Measurements from ENCODE around the gene PRKCSH.
A peak's percentile ranks its signal among the peaks of the same experiment; 100 is the strongest.

Gene PRKCSH

DNA sequence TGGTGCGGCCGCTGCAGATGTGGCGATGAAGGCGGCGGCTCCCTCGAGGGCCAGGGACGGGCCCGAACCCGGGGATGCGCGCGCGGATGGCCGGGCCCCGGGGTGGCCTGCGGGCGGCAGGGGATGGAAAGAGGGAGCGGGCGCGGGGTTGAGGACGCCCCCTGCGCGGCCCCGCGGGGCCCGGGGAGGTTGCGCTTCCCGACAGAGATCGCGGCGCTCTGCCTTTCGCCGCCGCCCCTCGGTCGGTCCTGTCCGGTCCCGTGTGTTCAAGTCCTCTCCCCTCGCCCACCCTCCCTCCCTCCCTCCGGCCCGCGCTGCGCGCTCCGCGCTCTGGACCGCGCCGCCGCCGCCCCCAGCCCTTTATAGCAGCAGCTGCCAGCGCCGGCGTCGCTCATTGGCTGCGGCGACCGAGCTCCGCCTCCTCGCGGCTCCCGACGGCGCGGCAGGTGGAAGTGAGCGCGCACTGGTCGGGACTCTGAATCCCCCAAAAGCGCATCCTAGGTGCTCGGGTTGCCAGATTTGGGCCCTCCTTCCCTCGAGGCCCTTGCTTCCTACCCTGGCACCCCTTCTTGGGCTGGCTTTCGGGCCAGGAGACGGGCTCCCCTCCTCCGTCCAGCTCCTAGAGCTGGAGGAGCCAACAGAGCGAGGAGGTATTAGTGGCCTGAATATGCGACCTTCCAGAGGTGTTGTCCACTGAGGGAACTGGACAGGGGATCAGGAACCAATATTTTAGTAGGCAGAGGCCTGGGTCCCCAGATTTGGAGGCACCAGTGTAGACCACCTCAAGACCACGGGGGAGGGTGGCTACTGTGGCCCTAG, 45.5 kb downstream of the PRKCSH start, which contains the start of gene ELAVL3:
Gene ELAVL3 (minus strand): TSS at position 332 of the 819 bp plus-strand sequence. CDS start 438 bp downstream, outside the sequence.
- no peaks in the 10 kb centered on the region for H3K27me3 ChIP-seq (ENCODE audit: insufficient read depth, low read length)
- peaks cover 8% of the 10 kb centered on the region for H3K4me1 ChIP-seq (ENCODE audit: insufficient read depth, low read length)
- peak within 1 kb of the TSS; percentile 86 for H3K4me3 ChIP-seq (ENCODE audit: low read length)
- peaks cover 32% of the 10 kb centered on the region for H3K36me3 ChIP-seq (ENCODE audit: insufficient read depth, low read length)
- peak within 1 kb of the TSS; percentile 52 for H2AFZ ChIP-seq (ENCODE audit: low read depth, low read length)
- H3K9me3 ChIP-seq (ENCODE audit: low read length) = no peaks in the 10 kb centered on the region

- Histone ChIP-seq H3K27me3 (ENCODE audit: insufficient read depth, low read length) (no peaks in the 10 kb centered on the region), H3K9me3 (ENCODE audit: low read length) (no peaks in the 10 kb centered on the region), H2AFZ (ENCODE audit: low read depth, low read length) (peak overlapping the region; percentile 52), H3K36me3 (ENCODE audit: insufficient read depth, low read length) (peaks cover 26% of the 10 kb centered on the region), H3K4me1 (ENCODE audit: insufficient read depth, low read length) (peaks cover 8% of the 10 kb centered on the region), H3K4me3 (ENCODE audit: low read length) (peak overlapping the region; percentile 45)
These were observed 46.3 kb downstream of the PRKCSH start for GRCh38 chr19:11481534-11482383.

DNA sequence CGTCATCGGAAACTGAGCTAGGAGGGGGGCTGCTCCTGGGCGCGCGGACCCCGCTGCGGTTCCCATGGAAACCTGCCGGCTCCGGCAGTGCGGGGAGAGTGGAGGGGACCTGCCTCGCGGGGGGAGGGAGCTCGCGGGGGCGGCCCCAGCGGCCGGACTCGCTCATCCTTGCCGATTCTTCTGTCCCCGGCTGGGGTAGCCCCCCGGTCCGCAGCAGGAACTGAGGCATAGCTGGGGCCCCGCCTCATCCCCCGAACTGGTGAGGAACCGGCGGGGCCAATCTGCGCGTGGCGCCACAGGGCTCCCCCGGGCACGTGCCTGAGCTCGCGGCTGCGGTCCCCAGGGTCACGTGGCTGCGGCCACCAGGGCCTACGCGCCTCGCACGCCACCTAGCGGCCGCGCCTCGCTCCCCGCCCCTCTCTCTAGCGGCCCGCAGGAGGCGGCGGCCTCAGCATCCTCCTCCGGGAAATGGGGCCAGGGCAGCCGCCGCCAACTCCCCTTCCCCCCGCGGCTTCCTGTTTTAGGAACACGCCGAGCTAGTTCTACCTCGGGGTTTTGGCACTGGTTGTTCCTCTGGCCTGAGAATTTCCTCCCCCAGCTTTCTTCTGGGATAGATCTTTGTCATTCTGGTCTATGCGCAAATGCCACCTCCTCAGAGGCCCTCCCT, 47.1 kb downstream of the PRKCSH start:
- peaks cover 26% of the 10 kb centered on the region for H3K36me3 ChIP-seq (ENCODE audit: insufficient read depth, low read length)
- H2AFZ ChIP-seq (ENCODE audit: low read depth, low read length) = peak overlapping the region; percentile 52
- H3K4me1 ChIP-seq (ENCODE audit: insufficient read depth, low read length) = peaks cover 8% of the 10 kb centered on the region
- H3K27me3 ChIP-seq (ENCODE audit: insufficient read depth, low read length) = no peaks in the 10 kb centered on the region
- peak overlapping the region; percentile 45 for H3K4me3 ChIP-seq (ENCODE audit: low read length)
- H3K9me3 ChIP-seq (ENCODE audit: low read length) = no peaks in the 10 kb centered on the region

GRCh38 chr19:11483366-11484111, 48.1 kb downstream of the PRKCSH start:
- Histone ChIP-seq H2AFZ (ENCODE audit: low read depth, low read length) (no peak overlapping the region), H3K36me3 (ENCODE audit: insufficient read depth, low read length) (peaks cover 17% of the 10 kb centered on the region), H3K4me3 (ENCODE audit: low read length) (no peak overlapping the region), H3K9me3 (ENCODE audit: low read length) (no peaks in the 10 kb centered on the region), H3K4me1 (ENCODE audit: insufficient read depth, low read length) (peaks cover 8% of the 10 kb centered on the region), H3K27me3 (ENCODE audit: insufficient read depth, low read length) (no peaks in the 10 kb centered on the region)

GRCh38 chr19:11485245-11485837, 49.9 kb downstream of the PRKCSH start:
- no peaks in the 10 kb centered on the region for H3K4me1 ChIP-seq (ENCODE audit: insufficient read depth, low read length)
- peaks cover 12% of the 10 kb centered on the region for H3K36me3 ChIP-seq (ENCODE audit: insufficient read depth, low read length)
- no peaks in the 10 kb centered on the region for H3K9me3 ChIP-seq (ENCODE audit: low read length)
- H3K4me3 ChIP-seq (ENCODE audit: low read length) = no peak overlapping the region
- no peaks in the 10 kb centered on the region for H3K27me3 ChIP-seq (ENCODE audit: insufficient read depth, low read length)
- H2AFZ ChIP-seq (ENCODE audit: low read depth, low read length) = no peak overlapping the region

DNA sequence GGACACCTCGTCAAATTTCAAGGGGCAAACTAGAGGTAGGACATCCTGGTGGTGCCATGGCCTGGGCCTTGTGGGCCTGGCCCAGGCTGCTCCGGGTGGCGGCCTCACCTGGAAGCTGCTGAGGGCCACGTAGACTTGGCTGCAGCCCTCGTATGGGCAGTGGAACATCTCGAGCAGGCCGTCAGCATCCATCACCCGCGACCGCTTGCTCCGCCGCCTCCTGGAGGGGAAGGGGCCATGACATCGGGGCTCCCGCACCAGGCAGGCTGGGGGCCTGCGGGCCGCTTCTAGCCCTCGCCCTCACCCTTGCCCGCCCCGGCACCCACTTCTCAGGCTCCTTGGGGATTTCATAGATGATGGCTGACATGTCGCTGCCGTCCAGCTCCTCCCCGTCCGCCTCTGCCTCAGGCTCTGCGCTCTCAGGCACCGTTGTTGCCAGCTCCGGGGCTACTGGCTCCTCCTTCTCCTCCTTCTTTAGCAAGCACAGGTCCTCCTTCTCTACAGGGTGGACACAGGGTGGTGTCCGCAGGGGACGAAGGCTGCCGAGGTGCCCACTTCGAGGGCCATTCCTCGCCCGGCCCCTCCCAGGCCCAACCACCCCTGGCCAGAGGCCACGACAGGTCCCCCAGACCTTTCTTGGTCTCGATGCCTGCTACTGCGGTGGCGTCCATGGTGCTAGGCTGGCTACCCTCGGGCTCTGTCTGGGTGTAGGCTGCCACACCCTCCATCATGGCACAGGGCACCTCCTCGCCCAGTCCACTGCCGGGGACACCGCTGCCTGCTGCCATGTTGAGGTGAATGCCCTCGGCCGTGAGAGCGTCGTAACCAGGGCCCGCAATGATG, 51.4 kb downstream of the PRKCSH start:
- H3K27me3 ChIP-seq (ENCODE audit: insufficient read depth, low read length) = no peaks in the 10 kb centered on the region
- H2AFZ ChIP-seq (ENCODE audit: low read depth, low read length) = no peak overlapping the region
- H3K36me3 ChIP-seq (ENCODE audit: insufficient read depth, low read length) = peaks cover 16% of the 10 kb centered on the region
- no peaks in the 10 kb centered on the region for H3K9me3 ChIP-seq (ENCODE audit: low read length)
- H3K4me3 ChIP-seq (ENCODE audit: low read length) = no peak overlapping the region
- no peaks in the 10 kb centered on the region for H3K4me1 ChIP-seq (ENCODE audit: insufficient read depth, low read length)

GRCh38 chr19:11489378-11489777, 53.9 kb downstream of the PRKCSH start:
- H3K27me3 ChIP-seq (ENCODE audit: insufficient read depth, low read length) = no peaks in the 10 kb centered on the region
- H2AFZ ChIP-seq (ENCODE audit: low read depth, low read length) = no peak overlapping the region
- H3K4me1 ChIP-seq (ENCODE audit: insufficient read depth, low read length) = no peaks in the 10 kb centered on the region
- no peaks in the 10 kb centered on the region for H3K9me3 ChIP-seq (ENCODE audit: low read length)
- H3K4me3 ChIP-seq (ENCODE audit: low read length) = no peak overlapping the region
- H3K36me3 ChIP-seq (ENCODE audit: insufficient read depth, low read length) = peaks cover 14% of the 10 kb centered on the region

DNA sequence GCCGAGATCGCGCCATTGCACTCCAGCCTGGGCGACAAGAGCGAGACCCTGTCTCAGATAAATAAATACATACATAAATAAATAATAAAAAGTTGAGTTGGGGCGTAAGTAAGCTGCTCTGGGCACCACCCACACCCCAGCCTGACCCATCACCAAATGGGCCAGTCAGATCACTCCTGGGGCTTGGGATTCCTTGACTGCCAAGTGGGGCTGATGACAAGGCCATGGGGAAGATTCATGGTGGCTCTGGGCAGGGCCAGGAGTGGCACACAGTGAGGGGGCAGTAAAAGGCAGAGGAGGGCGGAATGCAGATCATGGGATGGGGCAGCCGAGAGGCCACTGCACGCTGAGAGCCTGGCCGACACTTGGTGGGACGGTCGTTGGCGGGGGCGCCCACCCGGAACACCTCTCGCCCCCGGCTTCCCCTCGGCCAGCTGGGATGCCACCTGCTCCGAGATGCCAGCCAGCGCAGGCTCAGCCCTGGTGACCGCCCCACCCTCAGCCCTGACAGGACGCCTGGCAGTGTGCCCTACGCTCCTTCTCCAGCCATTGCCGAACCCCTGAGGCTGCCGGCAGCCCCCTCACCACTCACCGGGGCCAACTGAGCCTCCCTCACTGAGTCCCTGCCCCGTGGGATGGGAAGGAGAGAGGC, 59.3 kb downstream of the PRKCSH start:
- H3K4me1 ChIP-seq (ENCODE audit: insufficient read depth, low read length) = no peaks in the 10 kb centered on the region
- no peaks in the 10 kb centered on the region for H3K9me3 ChIP-seq (ENCODE audit: low read length)
- no peak overlapping the region for H3K4me3 ChIP-seq (ENCODE audit: low read length)
- no peaks in the 10 kb centered on the region for H3K27me3 ChIP-seq (ENCODE audit: insufficient read depth, low read length)
- H3K36me3 ChIP-seq (ENCODE audit: insufficient read depth, low read length) = peaks cover 28% of the 10 kb centered on the region
- no peak overlapping the region for H2AFZ ChIP-seq (ENCODE audit: low read depth, low read length)

GRCh38 chr19:11495481-11495880, 60.0 kb downstream of the PRKCSH start:
- Histone ChIP-seq H3K36me3 (ENCODE audit: insufficient read depth, low read length) (peaks cover 27% of the 10 kb centered on the region), H3K4me3 (ENCODE audit: low read length) (no peak overlapping the region), H3K4me1 (ENCODE audit: insufficient read depth, low read length) (no peaks in the 10 kb centered on the region)

DNA sequence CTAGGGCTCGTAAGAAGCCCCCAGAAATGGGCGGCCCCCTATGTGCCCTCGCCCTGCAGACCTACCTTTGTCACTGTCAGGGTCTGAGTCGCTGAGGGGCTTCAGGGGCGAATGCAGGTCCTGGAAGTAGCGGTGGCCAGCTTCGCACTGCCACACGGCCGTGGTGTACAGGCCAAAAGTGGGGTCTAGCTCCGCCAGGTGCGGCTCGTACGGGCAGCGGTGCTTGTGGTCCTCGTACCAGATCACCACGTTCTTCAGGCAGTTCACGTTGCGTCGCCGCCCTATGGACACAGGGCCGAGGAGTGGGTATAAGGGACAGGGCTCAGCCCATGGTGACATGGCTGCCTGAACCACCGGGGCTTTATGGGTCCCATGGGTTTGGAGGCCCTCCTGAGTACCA, 60.5 kb downstream of the PRKCSH start:
- no peak overlapping the region for H3K4me3 ChIP-seq (ENCODE audit: low read length)
- no peaks in the 10 kb centered on the region for H3K9me3 ChIP-seq (ENCODE audit: low read length)
- H3K27me3 ChIP-seq (ENCODE audit: insufficient read depth, low read length) = no peaks in the 10 kb centered on the region
- H3K36me3 ChIP-seq (ENCODE audit: insufficient read depth, low read length) = peaks cover 24% of the 10 kb centered on the region
- no peak overlapping the region for H2AFZ ChIP-seq (ENCODE audit: low read depth, low read length)
- no peaks in the 10 kb centered on the region for H3K4me1 ChIP-seq (ENCODE audit: insufficient read depth, low read length)

More at GRCh38 chr19:11495481-11495880, 60.0 kb downstream of the PRKCSH start:
- no peak overlapping the region for H2AFZ ChIP-seq (ENCODE audit: low read depth, low read length)
- no peaks in the 10 kb centered on the region for H3K9me3 ChIP-seq (ENCODE audit: low read length)
- no peaks in the 10 kb centered on the region for H3K27me3 ChIP-seq (ENCODE audit: insufficient read depth, low read length)

- H3K4me1 ChIP-seq (ENCODE audit: insufficient read depth, low read length) = no peaks in the 10 kb centered on the region
- H3K4me3 ChIP-seq (ENCODE audit: low read length) = no peak overlapping the region
These were observed 61.1 kb downstream of the PRKCSH start for GRCh38 chr19:11496391-11497163.

More at GRCh38 chr19:11496391-11497163, 61.1 kb downstream of the PRKCSH start:
- H2AFZ ChIP-seq (ENCODE audit: low read depth, low read length) = no peak overlapping the region
- no peaks in the 10 kb centered on the region for H3K9me3 ChIP-seq (ENCODE audit: low read length)
- peaks cover 24% of the 10 kb centered on the region for H3K36me3 ChIP-seq (ENCODE audit: insufficient read depth, low read length)
- no peaks in the 10 kb centered on the region for H3K27me3 ChIP-seq (ENCODE audit: insufficient read depth, low read length)
